ENCODE results near the gene RXFP2.

DNA sequence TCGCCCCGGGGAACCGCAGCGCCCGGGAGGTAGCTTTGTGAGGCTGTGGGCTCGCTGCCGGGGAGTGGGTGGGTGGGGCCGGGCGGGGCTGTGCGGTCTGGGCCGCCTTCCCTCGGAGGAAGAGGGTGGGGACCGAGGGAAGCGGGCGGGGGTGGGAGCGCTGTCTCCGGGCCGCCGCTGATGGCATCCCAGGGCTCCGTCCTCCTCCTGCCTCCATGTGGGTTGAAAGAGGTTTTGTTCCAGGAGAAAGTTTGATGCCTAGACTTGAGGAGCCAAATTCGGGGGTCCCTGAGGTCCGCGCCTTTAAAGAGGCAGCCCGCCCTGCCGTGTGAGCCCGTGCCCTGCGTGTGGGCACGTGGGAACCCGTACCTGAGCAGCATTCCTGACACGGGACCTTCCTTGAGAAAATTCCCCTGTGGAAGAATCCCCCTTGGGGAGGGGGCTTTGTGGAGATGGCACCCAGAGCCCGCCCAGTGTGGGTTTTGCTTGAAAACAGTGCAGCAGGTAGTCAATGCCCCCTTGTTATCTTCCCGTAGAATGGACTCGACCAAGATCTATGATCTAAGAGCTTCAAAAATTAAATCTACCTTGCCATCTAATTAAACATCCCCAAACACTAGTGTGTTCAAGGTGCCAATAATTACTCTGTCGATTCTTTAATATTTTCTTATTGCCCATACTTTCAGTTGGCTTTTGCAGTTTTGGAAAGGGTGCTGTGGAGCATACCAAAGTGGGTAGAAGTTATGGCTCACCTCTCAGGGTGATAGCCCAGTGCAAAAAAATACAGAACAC is 107.8 kb downstream of the RXFP2 start:
- TF ChIP-seq POLR2A (IDR thresholded peaks at IDR 0.05; ENCODE audit: extremely low read depth, insufficient read length) (no peak), CTCF (IDR thresholded peaks at IDR 0.05; ENCODE audit: low read depth, low read length) (no peak), MYC (IDR thresholded peaks at IDR 0.05; ENCODE audit: low read depth, low read length) (no peak)
